ENCODE measurements around the gene TCTA. TPM values are rescaled to one million over a fixed set of nuclear protein-coding genes. Genes with fewer than 3 reads are reported as not detected.
A peak's percentile ranks its signal among the peaks of the same experiment; 100 is the strongest.

TCTA gene
- polyA plus RNA-seq, 3 donors = 22.4 to 35.5 (median 26.7) TPM

DNA sequence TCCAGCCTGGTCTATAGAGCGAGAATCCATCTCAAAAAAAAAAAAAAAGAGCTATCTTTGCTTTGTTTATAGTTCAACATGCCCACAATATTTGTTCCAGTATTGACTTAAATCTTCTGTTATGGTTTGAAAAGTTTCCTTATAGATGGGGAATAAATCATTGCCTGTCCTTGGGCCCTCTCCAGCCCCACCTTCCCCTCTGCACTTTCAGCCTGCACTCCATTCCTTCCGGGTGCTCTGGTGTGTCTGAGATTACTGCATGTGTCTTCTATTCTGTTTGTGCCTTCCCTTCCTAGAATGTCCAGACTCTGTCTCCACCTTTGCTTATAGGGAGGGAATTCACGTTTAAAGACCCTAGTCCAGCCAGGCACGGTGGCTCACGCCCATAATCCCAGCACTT lies 28.8 kb upstream of the TCTA start:
- intact Hi-C loops (cut with micrococcal nuclease) = no loop called here
- Histone ChIP-seq H3K27me3 (ENCODE audit: control insufficient read depth in 2 of 2, insufficient read depth in 2 of 2, low read length in 2 of 2) (no peaks in the 10 kb centered on the region), H3K9me3 (replicated peaks in 1 of 2; ENCODE audit: control insufficient read depth in 1 of 2, insufficient read depth in 1 of 2, low read length in 2 of 2) (no peaks in the 10 kb centered on the region), H4K20me1 (ENCODE audit: insufficient read depth, low read length) (peaks cover 98% of the 10 kb centered on the region), H3K36me3 (replicated peaks in 1 of 2; ENCODE audit: control insufficient read depth in 1 of 2, insufficient read depth in 2 of 2, low read length in 2 of 2) (peaks cover 4 to 12% of the 10 kb centered on the region in 2 donors), H3K79me2 (ENCODE audit: insufficient read depth, low read length) (peaks cover 99% of the 10 kb centered on the region), H3K9ac (ENCODE audit: insufficient read depth, low read length, poor library complexity, severe bottlenecking) (no peak overlapping the region), H3K4me3 (replicated peaks in 1 of 3; ENCODE audit: low read depth in 2 of 3, low read length in 3 of 3) (no peak overlapping the region), H3K27ac (ENCODE audit: low read depth in 1 of 2, low read length in 2 of 2) (peak overlapping the region in 1 of 2 donors; percentile 26), H3K4me1 (ENCODE audit: control insufficient read depth in 1 of 2, insufficient read depth in 2 of 2, low read length in 2 of 2) (peaks cover 36 to 49% of the 10 kb centered on the region in 2 donors), H3K4me2 (replicated peaks; ENCODE audit: extremely low read depth, low read length, poor library complexity, severe bottlenecking) (no peak overlapping the region), H2AFZ (ENCODE audit: insufficient read depth, low read depth, low read length, poor library complexity, severe bottlenecking) (no peak overlapping the region)
- DNase-seq = no peak
- TF ChIP-seq, protein P1, sequence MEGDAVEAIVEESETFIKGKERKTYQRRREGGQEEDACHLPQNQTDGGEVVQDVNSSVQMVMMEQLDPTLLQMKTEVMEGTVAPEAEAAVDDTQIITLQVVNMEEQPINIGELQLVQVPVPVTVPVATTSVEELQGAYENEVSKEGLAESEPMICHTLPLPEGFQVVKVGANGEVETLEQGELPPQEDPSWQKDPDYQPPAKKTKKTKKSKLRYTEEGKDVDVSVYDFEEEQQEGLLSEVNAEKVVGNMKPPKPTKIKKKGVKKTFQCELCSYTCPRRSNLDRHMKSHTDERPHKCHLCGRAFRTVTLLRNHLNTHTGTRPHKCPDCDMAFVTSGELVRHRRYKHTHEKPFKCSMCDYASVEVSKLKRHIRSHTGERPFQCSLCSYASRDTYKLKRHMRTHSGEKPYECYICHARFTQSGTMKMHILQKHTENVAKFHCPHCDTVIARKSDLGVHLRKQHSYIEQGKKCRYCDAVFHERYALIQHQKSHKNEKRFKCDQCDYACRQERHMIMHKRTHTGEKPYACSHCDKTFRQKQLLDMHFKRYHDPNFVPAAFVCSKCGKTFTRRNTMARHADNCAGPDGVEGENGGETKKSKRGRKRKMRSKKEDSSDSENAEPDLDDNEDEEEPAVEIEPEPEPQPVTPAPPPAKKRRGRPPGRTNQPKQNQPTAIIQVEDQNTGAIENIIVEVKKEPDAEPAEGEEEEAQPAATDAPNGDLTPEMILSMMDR (IDR thresholded peaks at IDR 0.05) = no peak
- Mint-ChIP-seq H3K4me1 (peaks cover 64% of the 10 kb centered on the region), H3K36me3 (peaks cover 4 to 20% of the 10 kb centered on the region in 2 donors), H3K27ac (peak overlapping the region in 4 of 7 donors; percentile 6 to 81 (median 47)), H3K27me3 (ENCODE audit: low read depth in 3 of 3) (peaks cover 0 to 3% (median 2%) of the 10 kb centered on the region in 3 donors), H3K9me3 (no peaks in the 10 kb centered on the region), H3K4me3 (no peak overlapping the region)
- 100% methylated on average over 1 of the region's 5 CpGs for WGBS (ENCODE audit: insufficient coverage)

- no peaks in the 10 kb centered on the region for H3K9me3 Mint-ChIP-seq
- peak overlapping the region in 1 of 3 experiments; percentile 52 for H3K4me3 ChIP-seq (replicated peaks in 1 of 3; ENCODE audit: low read depth in 2 of 3, low read length in 3 of 3)
- peaks cover 0 to 3% (median 2%) of the 10 kb centered on the region in 3 donors for H3K27me3 Mint-ChIP-seq (ENCODE audit: low read depth in 3 of 3)
- peaks cover 44 to 60% of the 10 kb centered on the region in 2 donors for H3K4me1 ChIP-seq (ENCODE audit: control insufficient read depth in 1 of 2, insufficient read depth in 2 of 2, low read length in 2 of 2)
- peak overlapping the region in 1 of 2 donors; percentile 85 for H3K27ac ChIP-seq (ENCODE audit: low read depth in 1 of 2, low read length in 2 of 2)
- H3K9me3 ChIP-seq (replicated peaks in 1 of 2; ENCODE audit: control insufficient read depth in 1 of 2, insufficient read depth in 1 of 2, low read length in 2 of 2) = no peaks in the 10 kb centered on the region
- H3K27ac Mint-ChIP-seq = peak overlapping the region; percentile 85 to 98 (median 95)
- H3K36me3 Mint-ChIP-seq = peaks cover 6 to 26% of the 10 kb centered on the region in 2 donors
- peaks cover 66% of the 10 kb centered on the region for H3K4me1 Mint-ChIP-seq
- H3K79me2 ChIP-seq (ENCODE audit: insufficient read depth, low read length) = peaks cover 99% of the 10 kb centered on the region
- H3K4me2 ChIP-seq (replicated peaks; ENCODE audit: extremely low read depth, low read length, poor library complexity, severe bottlenecking) = peak overlapping the region; percentile 65
- peaks cover 98% of the 10 kb centered on the region for H4K20me1 ChIP-seq (ENCODE audit: insufficient read depth, low read length)
- intact Hi-C loops (cut with micrococcal nuclease) = loop anchor here in 1 of 2 donors (5.0 kb wide), 1 partner anchor 43 kb away; the partner anchor contains the start of gene USP4
- WGBS (ENCODE audit: insufficient coverage) = no CpG with 5 or more reads among the region's 1 CpG
- H3K36me3 ChIP-seq (replicated peaks in 1 of 2; ENCODE audit: control insufficient read depth in 1 of 2, insufficient read depth in 2 of 2, low read length in 2 of 2) = peaks cover 8 to 18% of the 10 kb centered on the region in 2 donors
- TF ChIP-seq, protein P1 (IDR thresholded peaks at IDR 0.05) = no peak
- no peak overlapping the region for H3K9ac ChIP-seq (ENCODE audit: insufficient read depth, low read length, poor library complexity, severe bottlenecking)
- no peaks in the 10 kb centered on the region for H3K27me3 ChIP-seq (ENCODE audit: control insufficient read depth in 2 of 2, insufficient read depth in 2 of 2, low read length in 2 of 2)
- H3K4me3 Mint-ChIP-seq = no peak overlapping the region
- DNase-seq = no peak
- peak overlapping the region; percentile 10 for H2AFZ ChIP-seq (ENCODE audit: insufficient read depth, low read depth, low read length, poor library complexity, severe bottlenecking)
These were observed 26.6 kb upstream of the TCTA start for GRCh38 chr3:49385617-49386016.

Data from CD14-positive monocyte (primary cell).